CD14-positive monocyte (primary cell): ENCODE data around the gene PLD1. TPM values are rescaled to one million over a fixed set of nuclear protein-coding genes. Genes with fewer than 3 reads are reported as not detected.

Experiments
- DNase-seq, 3 donors: peaks; one replicate each; pipeline ENCODE4 v3.0.0-alpha.2; 2011 to 2022
- H2AFZ ChIP-seq: 2 replicates; pipeline ENCODE4 v1.6.0; 2012; ENCODE audit warnings: mild to moderate bottlenecking, low read depth, low read length, inconsistent platforms; ENCODE audit not compliant: insufficient read depth, poor library complexity, severe bottlenecking
- H3K27ac ChIP-seq, 2 donors: 1 replicate in 1 of 2; 2 replicates in 1 of 2; pipeline ENCODE4 v1.5.1; 2012 to 2013; ENCODE audit warnings: low read length in 2 of 2, control low read depth in 1 of 2, inconsistent platforms in 1 of 2, low read depth in 1 of 2, mild to moderate bottlenecking in 1 of 2
- H3K27me3 ChIP-seq, 2 donors: one replicate each; pipeline versions ENCODE4 v1.6.0 to v1.6.1; 2011 to 2013; ENCODE audit warnings: low read length in 2 of 2; ENCODE audit not compliant: control insufficient read depth in 2 of 2, insufficient read depth in 2 of 2
- H3K36me3 ChIP-seq, 2 donors: replicated peaks in 1 of 2; 1 replicate in 1 of 2; 2 replicates in 1 of 2; pipeline versions ENCODE4 v1.5.1 to v1.6.1; 2012 to 2013; ENCODE audit warnings: low read length in 2 of 2, control low read depth in 1 of 2, inconsistent platforms in 1 of 2, mild to moderate bottlenecking in 1 of 2; ENCODE audit not compliant: insufficient read depth in 2 of 2, control insufficient read depth in 1 of 2
- H3K4me1 ChIP-seq, 2 donors: 1 replicate in 1 of 2; 2 replicates in 1 of 2; pipeline versions ENCODE4 v1.5.1 to v1.6.1; 2012 to 2013; ENCODE audit warnings: low read length in 2 of 2, control low read depth in 1 of 2, inconsistent platforms in 1 of 2, mild to moderate bottlenecking in 1 of 2, moderate library complexity in 1 of 2; ENCODE audit not compliant: insufficient read depth in 2 of 2, control insufficient read depth in 1 of 2
- H3K4me2 ChIP-seq: replicated peaks from 2 replicates; pipeline ENCODE3; 2012; ENCODE audit warnings: low read length, moderate library complexity, mild to moderate bottlenecking; ENCODE audit not compliant: poor library complexity, severe bottlenecking; ENCODE audit errors: extremely low read depth
- H3K4me3 ChIP-seq, 3 experiments: fragments of 200-600 bp in 1 of 3; sonication (generic) in 1 of 3; replicated peaks in 1 of 3; 1 replicate in 2 of 3; 2 replicates in 1 of 3; pipeline ENCODE4 v1.5.1; 2011 to 2013; ENCODE audit warnings: low read length in 3 of 3, mild to moderate bottlenecking in 3 of 3, control low read depth in 2 of 3, low read depth in 2 of 3, inconsistent platforms in 1 of 3, moderate library complexity in 1 of 3
- H3K79me2 ChIP-seq: 2 replicates; pipeline ENCODE4 v1.6.0; 2012; ENCODE audit warnings: mild to moderate bottlenecking, control low read depth, inconsistent platforms, low read length, moderate library complexity; ENCODE audit not compliant: insufficient read depth
- H3K9ac ChIP-seq: 2 replicates; pipeline ENCODE4 v1.6.0; 2017; ENCODE audit warnings: low read length, mild to moderate bottlenecking; ENCODE audit not compliant: insufficient read depth, poor library complexity, severe bottlenecking
- H3K9me3 ChIP-seq, 2 donors: replicated peaks in 1 of 2; 1 replicate in 1 of 2; 2 replicates in 1 of 2; pipeline versions ENCODE4 v1.5.1 to v1.6.1; 2012 to 2013; ENCODE audit warnings: low read length in 2 of 2, control low read depth in 1 of 2; ENCODE audit not compliant: control insufficient read depth in 1 of 2, insufficient read depth in 1 of 2
- H4K20me1 ChIP-seq: 2 replicates; pipeline ENCODE4 v1.6.0; 2012; ENCODE audit warnings: mild to moderate bottlenecking, low read length, control low read depth, moderate library complexity; ENCODE audit not compliant: insufficient read depth
- H3K27ac Mint-ChIP-seq, 7 donors: one replicate each; pipeline ENCODE4 v1.8.0; 2020; ENCODE audit warnings: mild to moderate bottlenecking in 7 of 7, mixed read lengths in 7 of 7, moderate library complexity in 6 of 7, inconsistent platforms in 2 of 7
- H3K27me3 Mint-ChIP-seq, 3 donors: one replicate each; pipeline ENCODE4 v1.8.0; 2021 to 2022; ENCODE audit warnings: low read depth in 3 of 3, mild to moderate bottlenecking in 3 of 3, mixed read lengths in 3 of 3, moderate library complexity in 3 of 3, inconsistent platforms in 1 of 3
- H3K36me3 Mint-ChIP-seq, 2 donors: one replicate each; pipeline ENCODE4 v1.8.0; 2020; ENCODE audit warnings: mixed read lengths in 2 of 2, inconsistent platforms in 1 of 2, mild to moderate bottlenecking in 1 of 2
- H3K4me1 Mint-ChIP-seq: one replicate; pipeline ENCODE4 v1.8.0; 2020; ENCODE audit warnings: mild to moderate bottlenecking, mixed read lengths
- H3K4me3 Mint-ChIP-seq, 2 donors: one replicate each; pipeline ENCODE4 v1.8.0; 2020; ENCODE audit warnings: mild to moderate bottlenecking in 2 of 2, mixed read lengths in 2 of 2, moderate library complexity in 1 of 2
- H3K9me3 Mint-ChIP-seq, 7 donors: one replicate each; pipeline ENCODE4 v1.8.0; 2020 to 2022; ENCODE audit warnings: mixed read lengths in 7 of 7, mild to moderate bottlenecking in 6 of 7, moderate library complexity in 6 of 7, inconsistent platforms in 2 of 7
- CTCF ChIP-seq: fragments of 200-600 bp; IDR thresholded peaks from one replicate; pipeline ENCODE4 v1.8.0; 2022; ENCODE audit warnings: antibody characterized with exemption, mild to moderate bottlenecking
- WGBS: methylation state at CpG from one replicate; pipeline ENCODE4 v1.1.5; 2013; ENCODE audit warnings: missing lambda C conversion rate; ENCODE audit not compliant: insufficient coverage; 5-methylcytosine and 5-hydroxymethylcytosine counted together
- intact Hi-C, 2 donors: fragments of 100-400 bp; cut with micrococcal nuclease; formaldehyde crosslinking; loops; one replicate each; pipeline versions ENCODE4 v1.15.0 to v1.15.1; 2023
- polyA plus RNA-seq, 3 donors: library from polyadenylated mRNA; depleted of rRNA in 1 of 3; unstranded in 2 of 3; stranded (reverse) in 1 of 3; fragments of 300-500 nt in 2 of 3; fragments of >200 nt in 1 of 3; fragmentation: Illumina TruSeq in 2 of 3; gene quantifications; 1 replicate in 2 of 3; 2 replicates in 1 of 3; pipeline ENCODE4 v1.2.3, GENCODE V29; 2012 to 2021

Gene PLD1
- polyA plus RNA-seq, 3 donors: 5.1 to 7.9 (median 5.8) TPM

GRCh38 chr3:171672538-171672937, 137.7 kb downstream of the PLD1 start:
- no peaks in the 10 kb centered on the region for H3K9me3 Mint-ChIP-seq
- Histone ChIP-seq H3K4me3 (no peak overlapping the region), H2AFZ (no peak overlapping the region), H3K9ac (no peak overlapping the region), H3K27me3 (no peaks in the 10 kb centered on the region), H3K4me1 (no peaks in the 10 kb centered on the region), H3K79me2 (no peaks in the 10 kb centered on the region), H3K9me3 (no peaks in the 10 kb centered on the region), H3K36me3 (peaks cover 34 to 98% of the 10 kb centered on the region in 2 donors), H3K27ac (no peak overlapping the region), H4K20me1 (no peaks in the 10 kb centered on the region), H3K4me2 (no peak overlapping the region)
- H3K4me1 Mint-ChIP-seq: peaks cover 2% of the 10 kb centered on the region
- no CpG with 5 or more reads among the region's 5 CpGs for WGBS
- H3K27me3 Mint-ChIP-seq: no peaks in the 10 kb centered on the region
- H3K4me3 Mint-ChIP-seq: no peak overlapping the region
- intact Hi-C loops: no loop called here
- no peak for DNase-seq
- H3K36me3 Mint-ChIP-seq: peaks cover 61 to 87% of the 10 kb centered on the region in 2 donors
- TF ChIP-seq CTCF: no peak
- H3K27ac Mint-ChIP-seq: no peak overlapping the region

- H3K4me3 ChIP-seq: no peak overlapping the region
- no peak overlapping the region for H2AFZ ChIP-seq
- H3K27me3 Mint-ChIP-seq: no peaks in the 10 kb centered on the region
- no peak overlapping the region for H3K4me3 Mint-ChIP-seq
- no peak overlapping the region for H3K4me2 ChIP-seq
- H3K9me3 ChIP-seq: no peaks in the 10 kb centered on the region
- WGBS: no CpG with 5 or more reads among the region's 3 CpGs
- no peaks in the 10 kb centered on the region for H3K79me2 ChIP-seq
- no peaks in the 10 kb centered on the region for H3K4me1 ChIP-seq
- no peaks in the 10 kb centered on the region for H3K9me3 Mint-ChIP-seq
- no peak overlapping the region for H3K9ac ChIP-seq
- peaks cover 2% of the 10 kb centered on the region for H3K4me1 Mint-ChIP-seq
- H4K20me1 ChIP-seq: no peaks in the 10 kb centered on the region
- H3K27me3 ChIP-seq: no peaks in the 10 kb centered on the region
- DNase-seq: no peak
- intact Hi-C loops: no loop called here
- H3K27ac Mint-ChIP-seq: no peak overlapping the region
- peaks cover 39 to 98% of the 10 kb centered on the region in 2 donors for H3K36me3 ChIP-seq
- H3K36me3 Mint-ChIP-seq: peaks cover 61 to 86% of the 10 kb centered on the region in 2 donors
- no peak overlapping the region for H3K27ac ChIP-seq
- TF ChIP-seq CTCF: no peak
Measured at GRCh38 chr3:171672124-171672523, 138.2 kb downstream of the PLD1 start.
